Measurements from ENCODE around the gene PCBP1. TPM values are rescaled to one million over a fixed set of nuclear protein-coding genes. Genes with fewer than 3 reads are reported as not detected.

PCBP1 gene
- total and polyA plus RNA-seq, 2 donors (not counting 1 experiment from before 2014, with no cell fraction given): 42.1 to 104 TPM

- no peak for DNase-seq (ENCODE audit: low read depth in 2 of 2)
- H3K4me1 ChIP-seq (ENCODE audit: control insufficient read depth, extremely low read depth, insufficient read depth, low read length): no peaks in the 10 kb centered on the region
Measured at GRCh38 chr2:70061317-70061716, 26.0 kb upstream of the PCBP1 start.

GRCh38 chr2:70062270-70062669, 25.0 kb upstream of the PCBP1 start:
- TF ChIP-seq EZH2 (IDR thresholded peaks at IDR 0.05; ENCODE audit: low read length, missing control alignments) (no peak), CTCF (conservative IDR thresholded peaks at IDR 0.05 in 1 of 2, IDR thresholded peaks at IDR 0.05 in 1 of 2; ENCODE audit: low read depth in 1 of 2, low read length in 2 of 2) (no peak)
- Histone ChIP-seq H3K4me1 (ENCODE audit: control insufficient read depth, extremely low read depth, insufficient read depth, low read length) (no peaks in the 10 kb centered on the region), H3K27ac (ENCODE audit: insufficient read depth, low read length) (no peak overlapping the region)

More at GRCh38 chr2:70061317-70061716, 26.0 kb upstream of the PCBP1 start:
- no peaks in the 10 kb centered on the region for H3K36me3 ChIP-seq (ENCODE audit: control insufficient read depth, insufficient read depth, low read length)
- H3K9ac ChIP-seq (ENCODE audit: insufficient read depth, low read length): no peak overlapping the region
- H3K79me2 ChIP-seq (ENCODE audit: control insufficient read depth, insufficient read depth, low read length): no peaks in the 10 kb centered on the region
- no peak overlapping the region for H3K4me3 ChIP-seq (replicated peaks in 1 of 4; ENCODE audit: control extremely low read depth in 1 of 4, insufficient read depth in 1 of 4, low read depth in 3 of 4, low read length in 4 of 4)
- H2AFZ ChIP-seq (ENCODE audit: low read length): no peak overlapping the region
- H3K27me3 ChIP-seq (ENCODE audit: control insufficient read depth, insufficient read depth, low read length): no peaks in the 10 kb centered on the region
- no peaks in the 10 kb centered on the region for H4K20me1 ChIP-seq (ENCODE audit: control insufficient read depth, extremely low read depth, insufficient read depth, low read length)
- no peaks in the 10 kb centered on the region for H3K9me3 ChIP-seq (ENCODE audit: control insufficient read depth, insufficient read depth, low read depth, low read length)
- TF ChIP-seq CTCF (conservative IDR thresholded peaks at IDR 0.05 in 1 of 2, IDR thresholded peaks at IDR 0.05 in 1 of 2; ENCODE audit: low read depth in 1 of 2, low read length in 2 of 2): no peak
- no peak for TF ChIP-seq EZH2 (IDR thresholded peaks at IDR 0.05; ENCODE audit: low read length, missing control alignments)
- H3K4me2 ChIP-seq (ENCODE audit: extremely low read depth, insufficient read depth, low read length): no peak overlapping the region
- no peak overlapping the region for H3K27ac ChIP-seq (ENCODE audit: insufficient read depth, low read length)

GRCh38 chr2:70068119-70068518, 19.2 kb upstream of the PCBP1 start:
- Histone ChIP-seq H3K4me2 (ENCODE audit: extremely low read depth, insufficient read depth, low read length) (no peak overlapping the region), H3K27ac (ENCODE audit: insufficient read depth, low read length) (no peak overlapping the region), H3K4me3 (replicated peaks in 1 of 4; ENCODE audit: control extremely low read depth in 1 of 4, insufficient read depth in 1 of 4, low read depth in 3 of 4, low read length in 4 of 4) (no peak overlapping the region), H3K4me1 (ENCODE audit: control insufficient read depth, extremely low read depth, insufficient read depth, low read length) (peaks cover 4% of the 10 kb centered on the region), H3K27me3 (ENCODE audit: control insufficient read depth, insufficient read depth, low read length) (no peaks in the 10 kb centered on the region), H3K36me3 (ENCODE audit: control insufficient read depth, insufficient read depth, low read length) (no peaks in the 10 kb centered on the region), H3K9ac (ENCODE audit: insufficient read depth, low read length) (no peak overlapping the region), H3K79me2 (ENCODE audit: control insufficient read depth, insufficient read depth, low read length) (no peaks in the 10 kb centered on the region), H3K9me3 (ENCODE audit: control insufficient read depth, insufficient read depth, low read depth, low read length) (no peaks in the 10 kb centered on the region), H4K20me1 (ENCODE audit: control insufficient read depth, extremely low read depth, insufficient read depth, low read length) (no peaks in the 10 kb centered on the region), H2AFZ (ENCODE audit: low read length) (no peak overlapping the region)
- TF ChIP-seq CTCF (conservative IDR thresholded peaks at IDR 0.05 in 1 of 2, IDR thresholded peaks at IDR 0.05 in 1 of 2; ENCODE audit: low read depth in 1 of 2, low read length in 2 of 2): no peak
- no peak for TF ChIP-seq EZH2 (IDR thresholded peaks at IDR 0.05; ENCODE audit: low read length, missing control alignments)
- peak in 1 of 2 donors; percentile 3 for DNase-seq (ENCODE audit: low read depth in 2 of 2)

More at GRCh38 chr2:70062270-70062669, 25.0 kb upstream of the PCBP1 start:
- no peaks in the 10 kb centered on the region for H3K9me3 ChIP-seq (ENCODE audit: control insufficient read depth, insufficient read depth, low read depth, low read length)
- H3K9ac ChIP-seq (ENCODE audit: insufficient read depth, low read length): no peak overlapping the region
- no peak overlapping the region for H3K4me3 ChIP-seq (replicated peaks in 1 of 4; ENCODE audit: control extremely low read depth in 1 of 4, insufficient read depth in 1 of 4, low read depth in 3 of 4, low read length in 4 of 4)
- H3K79me2 ChIP-seq (ENCODE audit: control insufficient read depth, insufficient read depth, low read length): no peaks in the 10 kb centered on the region
- no peaks in the 10 kb centered on the region for H4K20me1 ChIP-seq (ENCODE audit: control insufficient read depth, extremely low read depth, insufficient read depth, low read length)
- H3K27me3 ChIP-seq (ENCODE audit: control insufficient read depth, insufficient read depth, low read length): no peaks in the 10 kb centered on the region
- H3K4me2 ChIP-seq (ENCODE audit: extremely low read depth, insufficient read depth, low read length): no peak overlapping the region
- H2AFZ ChIP-seq (ENCODE audit: low read length): no peak overlapping the region
- DNase-seq (ENCODE audit: low read depth in 2 of 2): no peak
- H3K36me3 ChIP-seq (ENCODE audit: control insufficient read depth, insufficient read depth, low read length): no peaks in the 10 kb centered on the region

Measured in fibroblast of lung (primary cell).